K562 (cell line): Measurements from ENCODE around the gene KASH5. TPM values are rescaled to one million over a fixed set of nuclear protein-coding genes. Genes with fewer than 3 reads are reported as not detected.

Experiments used
- DPF2 ChIP-seq: fragments of 450-650 bp; IDR thresholded peaks from 2 replicates; pipeline ENCODE4 v1.6.1; 2016
- MAX ChIP-seq: sonication (generic); formaldehyde crosslinking; IDR thresholded peaks from 2 replicates; pipeline ENCODE4 v1.9.0; 2022; ENCODE audit warnings: mild to moderate bottlenecking, missing genetic modification reagents
- MCM5 ChIP-seq: fragments of 450-650 bp; IDR thresholded peaks from 2 replicates; pipeline ENCODE4 v1.6.1; 2016; ENCODE audit warnings: low read depth
- NR3C1 ChIP-seq: sonication (generic); formaldehyde crosslinking; IDR thresholded peaks from 2 replicates; pipeline ENCODE4 v1.8.1; 2022; ENCODE audit warnings: missing genetic modification reagents
- PBX2 ChIP-seq, 2 experiments: IDR thresholded peaks in 1 of 2; conservative IDR thresholded peaks in 1 of 2; 2 replicates each; pipeline ENCODE4 v1.6.1; 2016; ENCODE audit warnings: low read depth in 2 of 2, mild to moderate bottlenecking in 1 of 2, missing compliant biosample characterization in 1 of 2, missing genetic modification characterization in 1 of 2, moderate library complexity in 1 of 2
- REST ChIP-seq, 2 experiments: fragments of 450-650 bp; formaldehyde crosslinking in 1 of 2; IDR thresholded peaks; 2 replicates each; pipeline versions ENCODE4 v1.4.0 to v1.6.1; 2014 to 2020; ENCODE audit warnings: mild to moderate bottlenecking in 2 of 2, borderline replicate concordance in 1 of 2, low read depth in 1 of 2
- RFX5 ChIP-seq: IDR thresholded peaks from 2 replicates; pipeline ENCODE4 v1.6.1; 2011; ENCODE audit warnings: low read depth, mild to moderate bottlenecking, improper control_type of control experiment, low read length
- SREBF2 ChIP-seq: sonication (generic); formaldehyde crosslinking; IDR thresholded peaks from 2 replicates; pipeline ENCODE4 v1.4.0; 2020; ENCODE audit warnings: mild to moderate bottlenecking, missing genetic modification reagents
- TGIF2 ChIP-seq: sonication (generic); formaldehyde crosslinking; IDR thresholded peaks from 2 replicates; pipeline ENCODE4 v1.8.1; 2022; ENCODE audit warnings: mild to moderate bottlenecking, missing genetic modification reagents, moderate library complexity
- ZNF277 ChIP-seq: fragments of 250-450 bp; sonication (Bioruptor Pico); IDR thresholded peaks from 2 replicates; pipeline ENCODE4 v1.8.0; 2022; ENCODE audit warnings: inconsistent platforms, mild to moderate bottlenecking, moderate library complexity, borderline replicate concordance
- polyA plus RNA-seq, 8 experiments: library from polyadenylated mRNA; depleted of rRNA in 4 of 8; stranded (reverse) in 5 of 8; unstranded in 3 of 8; fragments of >200 nt; fragmentation: Nextera tagmentation in 2 of 8; fragmentation: Illumina TruSeq in 1 of 8; extraction: Ambion mirVana in 2 of 8; extraction: Trizol in 1 of 8; gene quantifications; 2 replicates each; pipeline versions ENCODE4 v1.2.1 to v1.2.3, GENCODE V29; 2011 to 2014; ENCODE audit warnings: inconsistent platforms in 1 of 8, missing spikeins in 1 of 8
- total RNA-seq, 7 experiments: library from RNA; depleted of rRNA in 6 of 7; stranded (reverse); fragments of >200 nt in 6 of 7; fragmentation: Illumina TruSeq in 2 of 7; extraction: Trizol in 2 of 7; gene quantifications; 2 replicates each; pipeline versions ENCODE4 v1.2.1 to v1.2.3, GENCODE V29; 2011 to 2021; ENCODE audit warnings: low replicate concordance in 1 of 7

KASH5 gene
- total and polyA plus RNA-seq, 9 of the 15 experiments (the other 6 are each of a cell fraction or from before 2014, with no cell fraction given), result 0.07 to 0.84 (median 0.34) TPM; not detected in 1

GRCh38 chr19:49391581-49392399, 3.7 kb downstream of the KASH5 start (continued):
- TF ChIP-seq MCM5 (peak; percentile 91; the same call in 1 of the 2 replicates), TGIF2 (CRISPR knock-in tag) (no peak), RFX5 (no peak), REST (IDR thresholded peaks at IDR 0.05; ENCODE audit: borderline replicate concordance) (peak; percentile 95), REST (CRISPR knock-in tag; IDR thresholded peaks at IDR 0.05; ENCODE audit: low read depth) (no peak), NR3C1 (no peak), MAX (CRISPR knock-in tag) (no peak), DPF2 (peak; percentile 54; the same call in 1 of the 2 replicates), SREBF2 (CRISPR knock-in tag) (no peak), ZNF277 (CRISPR knock-in tag) (no peak), PBX2 (CRISPR knock-in tag; IDR thresholded peaks at IDR 0.05; ENCODE audit: low read depth) (no peak), PBX2 (tag; conservative IDR thresholded peaks at IDR 0.05; ENCODE audit: low read depth) (0 out of 2 replicates have a peak, but pooled peaks have one; percentile 14)
